PC-3 (cell line): ENCODE data around the gene SPIRE1. TPM values are rescaled to one million over a fixed set of nuclear protein-coding genes. Genes with fewer than 3 reads are reported as not detected.

Experiments used
- ATAC-seq: fragments of 200-7000 bp; cut with Tn5 transposase; 2 replicates; pipeline ENCODE4 v1.9.1; 2020; ENCODE audit warnings: mild to moderate bottlenecking, moderate library complexity
- BruUV-seq: library from RNA; stranded (reverse); fragments of 400-500 nt; replicated peaks from 2 replicates; lab custom pipeline; 2021; lab: Mats Ljungman, UMichigan
- CTCF ChIA-PET: fragments of 300-600 bp; sonication (Branson Sonifier 250); formaldehyde crosslinking; loops from one replicate; lab custom pipeline; 2022; ENCODE audit warnings: antibody characterized with exemption; lab: Charles Lee
- POLR2A ChIA-PET: fragments of 300-600 bp; sonication (Branson Sonifier 250); formaldehyde crosslinking; loops from one replicate; lab custom pipeline; 2022; ENCODE audit warnings: antibody characterized with exemption; ENCODE audit not compliant: unreplicated experiment; lab: Charles Lee
- DNase-seq: peaks from one replicate; pipeline ENCODE4 v3.0.0-alpha.2; 2015
- H2AFZ ChIP-seq: fragments of 300-600 bp; sonication (generic); 2 replicates; pipeline ENCODE4 v1.6.0; 2016; ENCODE audit warnings: antibody characterized with exemption, low read length
- H3F3A ChIP-seq: fragments of 300-600 bp; sonication (generic); one replicate; pipeline ENCODE4 v1.6.0; 2017; ENCODE audit warnings: antibody characterized with exemption, low read length, control low read depth, mild to moderate bottlenecking; ENCODE audit not compliant: unreplicated experiment
- H3K27ac ChIP-seq: fragments of 300-600 bp; sonication (generic); 2 replicates; pipeline ENCODE4 v1.5.1; 2016; ENCODE audit warnings: mild to moderate bottlenecking, low read length
- H3K27me3 ChIP-seq: fragments of 300-600 bp; sonication (generic); 2 replicates; pipeline ENCODE4 v1.6.1; 2016; ENCODE audit warnings: low read length, mixed read lengths
- H3K36me3 ChIP-seq: fragments of 300-600 bp; sonication (generic); 2 replicates; pipeline ENCODE4 v1.6.1; 2016; ENCODE audit warnings: low read depth, mixed run types, low read length, mixed read lengths
- H3K4me1 ChIP-seq: fragments of 300-600 bp; sonication (generic); 2 replicates; pipeline ENCODE4 v1.5.1; 2016; ENCODE audit warnings: low read length; ENCODE audit not compliant: insufficient read depth
- H3K4me2 ChIP-seq: fragments of 300-600 bp; sonication (generic); 2 replicates; pipeline ENCODE4 v1.6.0; 2016; ENCODE audit warnings: low read length
- H3K4me3 ChIP-seq: fragments of 300-600 bp; sonication (generic); 2 replicates; pipeline ENCODE4 v1.5.1; 2016; ENCODE audit warnings: mild to moderate bottlenecking, low read length, mixed read lengths
- H3K79me2 ChIP-seq: fragments of 300-600 bp; sonication (generic); 2 replicates; pipeline ENCODE4 v1.6.1; 2017; ENCODE audit warnings: low read length, mixed read lengths
- H3K9ac ChIP-seq: fragments of 300-600 bp; sonication (generic); 2 replicates; pipeline ENCODE4 v1.6.0; 2016; ENCODE audit warnings: mild to moderate bottlenecking, low read length
- H3K9me2 ChIP-seq: fragments of 300-600 bp; sonication (generic); replicated peaks from 2 replicates; pipeline ENCODE4 v1.6.1; 2016; ENCODE audit warnings: mixed run types, low read length, mixed read lengths
- H3K9me3 ChIP-seq: fragments of 300-600 bp; sonication (generic); 2 replicates; pipeline ENCODE4 v1.6.1; 2016; ENCODE audit warnings: low read length, mixed read lengths
- H4K20me1 ChIP-seq: fragments of 300-600 bp; sonication (generic); 2 replicates; pipeline ENCODE4 v1.6.1; 2016; ENCODE audit warnings: low read length, mixed read lengths
- EZH2 ChIP-seq: fragments of 300-600 bp; sonication (generic); IDR thresholded peaks from one replicate; pipeline ENCODE4 v1.6.1; 2017; ENCODE audit warnings: antibody characterized with exemption, mild to moderate bottlenecking, low read length; ENCODE audit not compliant: unreplicated experiment
- EZH2phosphoT487 ChIP-seq: fragments of 300-600 bp; sonication (generic); IDR thresholded peaks from 2 replicates; pipeline ENCODE4 v1.6.1; 2018; ENCODE audit warnings: mild to moderate bottlenecking, antibody characterized with exemption, low read length, borderline replicate concordance
- intact Hi-C: fragments of 100-400 bp; cut with micrococcal nuclease; formaldehyde crosslinking; loops from 2 replicates; pipeline ENCODE4 v1.9.0; 2023
- total RNA-seq: library from RNA; depleted of rRNA; stranded (reverse); fragments of >200 nt; gene quantifications from 2 replicates; pipeline ENCODE4 v1.2.3, GENCODE V29; 2014
- TF ChIP-seq, protein P1 (sequence below): fragments of 300-600 bp; sonication (generic); conservative IDR thresholded peaks from 2 replicates; pipeline ENCODE4 v1.5.1; 2017; ENCODE audit warnings: antibody characterized with exemption, low read depth, mild to moderate bottlenecking, low read length

Gene SPIRE1
- total RNA-seq, 1 experiment from 2014 or later: 32.4 TPM

DNA sequence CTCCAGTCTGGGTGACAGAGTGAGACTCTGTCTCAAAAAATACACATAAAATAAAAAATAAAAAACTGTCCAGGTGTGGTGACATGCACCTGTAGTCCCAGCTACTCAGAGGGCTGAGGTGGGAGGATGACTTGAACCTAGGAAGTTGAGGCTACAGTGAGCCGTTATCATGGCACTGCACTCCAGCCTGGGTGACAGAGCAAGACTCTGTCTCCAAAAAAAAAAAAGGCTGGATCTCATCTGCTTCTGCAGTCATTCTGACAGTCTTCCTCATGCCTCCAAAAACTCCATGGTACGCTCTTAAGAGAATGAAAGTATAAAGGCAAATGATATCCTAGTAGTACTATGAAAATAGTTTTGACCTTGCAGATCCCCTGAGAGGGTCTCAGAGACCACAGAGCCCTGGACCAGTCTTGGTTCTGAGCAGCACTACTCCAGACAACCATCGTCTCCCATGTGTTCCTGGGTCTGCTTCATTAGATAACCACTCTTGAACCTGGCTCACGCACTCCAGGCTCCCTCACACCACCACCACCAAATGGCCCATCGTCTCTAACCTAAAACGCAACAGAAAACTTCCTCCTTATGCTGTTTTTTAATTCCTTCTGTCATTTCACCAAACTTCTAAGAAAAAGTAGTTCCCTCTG lies 26.0 kb downstream of the SPIRE1 start:
- no peak overlapping the region for H3K9ac ChIP-seq
- H3K4me1 ChIP-seq: peaks cover 35% of the 10 kb centered on the region
- peaks cover 21% of the 10 kb centered on the region for H3K79me2 ChIP-seq
- H3K27ac ChIP-seq: no peak overlapping the region
- ATAC-seq (no peak), DNase-seq (no peak)
- no peak overlapping the region for H2AFZ ChIP-seq
- TF ChIP-seq, protein P1, sequence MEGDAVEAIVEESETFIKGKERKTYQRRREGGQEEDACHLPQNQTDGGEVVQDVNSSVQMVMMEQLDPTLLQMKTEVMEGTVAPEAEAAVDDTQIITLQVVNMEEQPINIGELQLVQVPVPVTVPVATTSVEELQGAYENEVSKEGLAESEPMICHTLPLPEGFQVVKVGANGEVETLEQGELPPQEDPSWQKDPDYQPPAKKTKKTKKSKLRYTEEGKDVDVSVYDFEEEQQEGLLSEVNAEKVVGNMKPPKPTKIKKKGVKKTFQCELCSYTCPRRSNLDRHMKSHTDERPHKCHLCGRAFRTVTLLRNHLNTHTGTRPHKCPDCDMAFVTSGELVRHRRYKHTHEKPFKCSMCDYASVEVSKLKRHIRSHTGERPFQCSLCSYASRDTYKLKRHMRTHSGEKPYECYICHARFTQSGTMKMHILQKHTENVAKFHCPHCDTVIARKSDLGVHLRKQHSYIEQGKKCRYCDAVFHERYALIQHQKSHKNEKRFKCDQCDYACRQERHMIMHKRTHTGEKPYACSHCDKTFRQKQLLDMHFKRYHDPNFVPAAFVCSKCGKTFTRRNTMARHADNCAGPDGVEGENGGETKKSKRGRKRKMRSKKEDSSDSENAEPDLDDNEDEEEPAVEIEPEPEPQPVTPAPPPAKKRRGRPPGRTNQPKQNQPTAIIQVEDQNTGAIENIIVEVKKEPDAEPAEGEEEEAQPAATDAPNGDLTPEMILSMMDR: no peak
- TF ChIP-seq EZH2 (no peak), EZH2phosphoT487 (no peak)
- ChIA-PET POLR2A (no interaction called here), CTCF (no interaction called here)
- intact Hi-C loops: no loop called here
- H3K36me3 ChIP-seq: no peaks in the 10 kb centered on the region
- no TSS peak for BruUV-seq
- H3K27me3 ChIP-seq: no peaks in the 10 kb centered on the region
- no peak overlapping the region for H3K4me2 ChIP-seq
- H4K20me1 ChIP-seq: no peaks in the 10 kb centered on the region
- H3K4me3 ChIP-seq: no peak overlapping the region
- H3K9me3 ChIP-seq: no peaks in the 10 kb centered on the region
- no peaks in the 10 kb centered on the region for H3F3A ChIP-seq
- no peaks in the 10 kb centered on the region for H3K9me2 ChIP-seq

DNA sequence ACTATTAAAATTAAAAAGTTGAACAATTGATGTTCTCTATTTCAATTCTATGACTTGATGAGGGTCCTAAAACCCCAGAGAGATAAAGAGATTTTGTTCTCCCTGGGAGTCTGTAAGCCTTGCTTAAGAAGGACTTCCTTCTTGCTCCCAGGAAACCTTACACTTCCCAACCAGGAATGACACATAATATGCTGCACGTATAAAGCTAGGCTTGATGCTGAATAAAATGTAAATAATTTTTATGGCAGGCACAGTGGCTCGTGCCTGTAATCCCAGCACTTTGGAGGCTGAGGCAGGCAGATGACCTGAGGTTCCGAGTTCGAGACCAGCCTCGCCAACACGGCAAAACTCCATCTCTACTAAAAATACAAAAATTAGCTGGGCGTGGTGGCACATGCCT lies 27.8 kb downstream of the SPIRE1 start:
- peaks cover 4% of the 10 kb centered on the region; the same call in 1 of the 2 replicates for H3K79me2 ChIP-seq
- ChIA-PET POLR2A (interaction anchor here (0.5 to 0.6 kb wide), 2 partner anchors 23 to 59 kb away, joined by 3 to 5 read pairs; no protein-coding TSS in a partner anchor), CTCF (no interaction called here)
- ATAC-seq (peak; percentile 70), DNase-seq (peak; percentile 77)
- H3K4me3 ChIP-seq: no peak overlapping the region
- intact Hi-C loops: no loop called here
- H3K4me1 ChIP-seq: peaks cover 35% of the 10 kb centered on the region
- H3F3A ChIP-seq: no peaks in the 10 kb centered on the region
- no peaks in the 10 kb centered on the region for H3K9me2 ChIP-seq
- H4K20me1 ChIP-seq: no peaks in the 10 kb centered on the region
- no peak overlapping the region for H3K4me2 ChIP-seq
- no TSS peak for BruUV-seq
- TF ChIP-seq, protein P1: no peak
- TF ChIP-seq EZH2phosphoT487 (no peak), EZH2 (no peak)
- H2AFZ ChIP-seq: no peak overlapping the region
- peak overlapping the region; percentile 32; the same call in 1 of the 2 replicates for H3K9ac ChIP-seq
- no peaks in the 10 kb centered on the region for H3K9me3 ChIP-seq
- H3K36me3 ChIP-seq: no peaks in the 10 kb centered on the region
- peak overlapping the region; percentile 76 for H3K27ac ChIP-seq
- H3K27me3 ChIP-seq: no peaks in the 10 kb centered on the region
